GM21825 (cell line): ENCODE measurements around the gene METAP1.
"Not testable (repeated sequence)": the region's sequence is repeated elsewhere in the genome, so short reads cannot be mapped to it uniquely, and the experiment has no call there.

Experiments used
- ATAC-seq: cut with Tn5 transposase; IDR thresholded peaks from one replicate; pipeline ENCODE4 v1.9.1; 2021; ENCODE audit warnings: mild to moderate bottlenecking, moderate library complexity; ENCODE audit not compliant: unreplicated experiment

Gene METAP1

DNA sequence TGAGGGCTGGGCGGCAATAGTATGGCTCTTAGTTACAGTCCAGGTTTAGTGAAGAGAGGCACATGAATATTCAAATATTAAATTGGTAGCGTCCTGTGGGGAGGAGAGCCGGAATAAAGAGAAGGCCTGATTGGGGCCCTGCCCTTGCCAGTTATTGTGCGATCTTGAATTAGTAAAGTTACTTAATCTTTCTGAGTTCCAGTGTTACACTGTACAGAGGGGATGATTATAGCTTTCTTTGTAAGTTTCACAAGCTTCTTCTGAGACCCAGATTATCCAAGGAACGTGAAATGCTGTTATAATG is 1.2 kb downstream of the METAP1 start:
- ATAC-seq: no peak

DNA sequence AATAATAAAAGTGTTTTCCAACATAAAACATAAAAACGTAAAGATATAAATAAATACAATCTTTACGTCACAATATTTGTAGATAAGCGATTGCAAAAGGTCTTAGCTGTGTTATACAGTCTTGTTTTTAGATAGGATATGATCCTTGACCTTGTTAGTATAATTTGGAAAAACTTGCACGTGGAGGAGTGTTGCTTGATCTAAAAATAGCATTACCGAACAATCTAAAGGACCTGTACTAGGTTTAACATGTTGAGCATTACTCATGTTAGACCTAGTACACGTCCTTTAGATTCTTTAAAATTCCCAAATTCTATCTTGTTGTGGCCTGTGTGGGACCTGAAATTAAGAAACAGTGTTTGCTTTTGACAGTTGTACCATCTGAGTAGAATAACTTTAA is 1.6 kb downstream of the METAP1 start:
- no peak for ATAC-seq

DNA sequence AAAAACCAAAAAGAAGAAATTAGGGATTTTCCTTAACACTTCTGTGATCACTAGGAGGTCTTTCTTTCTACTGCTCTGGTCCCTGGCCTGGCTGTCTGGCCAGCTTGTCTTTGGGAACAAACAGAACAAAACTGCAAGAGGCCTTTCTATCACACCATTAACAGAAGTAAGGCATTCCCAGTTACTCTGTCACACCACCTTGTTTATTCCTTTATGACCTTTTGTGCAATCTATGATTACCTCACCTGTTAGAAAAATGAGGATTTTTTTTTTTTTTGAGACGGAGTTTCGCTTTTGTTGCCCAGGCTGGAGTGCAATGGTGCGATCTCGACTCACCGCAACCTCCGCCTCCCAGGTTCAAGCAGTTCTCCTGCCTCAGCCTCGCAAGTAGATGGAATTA is 3.0 kb downstream of the METAP1 start:
- no peak for ATAC-seq

DNA sequence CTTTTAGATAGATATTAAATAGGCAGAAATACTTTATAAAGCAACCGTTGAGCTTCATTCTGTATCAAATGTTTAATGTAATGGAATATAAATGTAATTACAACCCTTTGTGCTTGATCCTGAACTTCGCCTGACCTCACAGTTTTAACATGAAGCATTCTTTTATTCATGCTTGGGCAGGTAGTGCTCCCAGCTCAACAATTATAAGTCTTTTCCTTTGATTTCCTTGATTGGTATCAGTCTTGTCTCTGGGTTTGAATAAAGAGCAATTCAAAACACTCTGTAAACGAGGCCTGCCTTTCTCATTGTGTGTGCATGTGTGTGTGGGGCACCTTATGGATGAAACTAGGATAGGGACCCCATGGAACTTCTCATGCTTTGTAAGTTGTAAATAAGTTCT is 6.8 kb downstream of the METAP1 start:
- ATAC-seq: no peak

DNA sequence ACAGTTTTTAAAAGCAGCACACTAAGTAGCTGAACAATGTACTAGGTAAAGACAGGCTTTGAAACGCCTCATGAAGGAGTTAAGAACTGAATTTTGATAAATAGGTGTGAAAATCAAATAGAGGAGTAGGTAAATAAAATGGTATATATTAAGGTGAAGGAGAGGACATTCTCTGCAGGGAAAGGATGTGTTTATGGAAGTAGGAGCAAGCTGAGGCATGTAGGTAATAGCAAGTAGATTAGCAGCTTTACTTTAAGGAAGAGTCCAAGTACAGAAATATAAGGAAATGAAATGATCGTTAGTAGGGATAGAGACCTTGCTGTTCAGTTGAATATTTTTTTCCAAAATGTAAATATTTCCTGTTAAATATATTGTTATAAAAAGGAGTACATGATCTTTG is 12.5 kb downstream of the METAP1 start:
- no peak for ATAC-seq

DNA sequence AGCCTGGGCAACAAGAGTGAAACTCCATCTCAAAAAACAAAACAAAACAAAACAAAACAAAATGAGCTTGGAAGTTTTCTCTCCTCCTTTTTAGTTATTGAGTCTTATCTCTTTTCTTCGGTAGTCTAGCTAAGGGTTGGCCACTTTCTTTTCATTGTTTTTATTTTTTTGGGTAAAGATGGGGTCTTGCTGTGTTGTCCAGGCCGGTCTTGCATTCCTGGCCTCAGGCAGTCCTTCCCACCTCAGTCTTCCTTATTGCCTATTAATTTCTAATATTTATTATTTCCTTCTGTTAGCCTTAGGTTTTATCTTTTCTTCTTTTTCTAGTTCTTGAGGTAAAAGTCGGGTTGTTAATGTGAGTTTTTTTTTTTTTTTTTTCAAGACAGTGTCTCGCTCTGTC is 16.4 kb downstream of the METAP1 start:
- ATAC-seq: no peak

DNA sequence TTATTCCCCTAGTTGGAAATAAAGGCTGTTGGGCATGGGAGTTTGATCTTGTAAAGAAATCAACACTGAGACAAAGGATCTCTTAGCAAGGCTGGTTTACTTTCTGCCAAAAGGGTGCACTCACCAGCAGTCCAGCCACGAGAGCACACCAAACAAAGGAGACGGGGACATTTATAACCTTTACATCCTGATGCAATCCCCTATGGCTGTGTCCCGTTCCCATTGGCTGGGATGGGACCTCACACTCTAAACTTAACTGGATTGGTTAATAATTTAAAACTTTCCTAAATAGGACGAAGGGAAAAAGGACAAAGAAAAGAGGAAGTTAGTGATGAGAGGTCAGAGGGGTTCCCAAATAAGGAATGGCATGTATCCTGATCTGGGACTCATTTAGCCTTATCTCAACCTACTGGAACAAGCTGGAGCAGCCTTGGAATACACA is 17.9 kb downstream of the METAP1 start:
- no peak for ATAC-seq

DNA sequence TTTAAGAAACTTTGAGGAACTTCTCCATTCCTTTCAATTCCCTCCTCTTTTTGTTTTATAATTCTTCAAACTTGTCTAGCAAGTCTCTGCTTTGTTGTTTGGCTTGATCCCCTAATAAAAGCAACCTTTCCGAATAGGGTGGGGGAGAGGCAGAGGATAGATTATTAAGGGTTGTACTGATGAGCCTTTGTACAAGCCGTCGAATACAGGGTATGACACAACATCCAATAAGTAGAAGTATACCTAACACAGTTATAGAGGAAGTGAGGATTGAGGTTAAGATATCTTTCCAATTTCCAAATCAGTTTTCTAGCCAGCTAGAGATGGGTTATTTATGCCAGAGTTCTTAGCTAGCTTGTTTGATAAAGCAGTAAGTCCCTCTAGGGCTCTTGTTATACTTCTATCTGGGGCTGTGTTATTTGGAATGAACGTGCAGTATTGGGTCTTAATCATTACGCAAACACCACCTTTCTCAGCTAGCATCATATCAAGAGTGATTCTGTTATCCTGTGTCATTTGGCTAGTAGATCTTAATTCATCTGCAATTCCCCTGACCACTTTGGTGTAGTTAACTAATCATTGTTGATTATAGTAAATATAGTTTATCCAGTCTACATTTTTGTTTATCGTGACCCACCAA is 18.5 kb downstream of the METAP1 start:
- no peak for ATAC-seq

DNA sequence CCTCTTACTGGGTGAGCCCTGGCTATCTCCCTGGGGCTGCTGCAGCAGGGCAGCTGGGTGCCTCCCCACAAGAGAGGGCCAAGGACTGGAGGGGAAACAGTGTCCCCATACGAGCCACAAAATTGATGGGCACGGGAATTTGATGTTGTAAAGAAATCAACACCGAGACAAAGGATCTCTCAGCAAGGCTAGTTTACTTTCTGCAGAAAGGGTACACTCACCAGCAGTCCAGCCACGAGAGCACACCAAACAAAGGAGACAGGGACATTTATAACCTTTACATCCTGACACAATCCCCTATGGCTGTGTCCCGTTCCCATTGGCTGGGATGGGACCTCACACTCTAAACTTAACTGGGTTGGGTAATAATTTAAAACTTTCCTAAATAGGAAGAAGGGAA is 25.9 kb downstream of the METAP1 start:
- no peak for ATAC-seq

DNA sequence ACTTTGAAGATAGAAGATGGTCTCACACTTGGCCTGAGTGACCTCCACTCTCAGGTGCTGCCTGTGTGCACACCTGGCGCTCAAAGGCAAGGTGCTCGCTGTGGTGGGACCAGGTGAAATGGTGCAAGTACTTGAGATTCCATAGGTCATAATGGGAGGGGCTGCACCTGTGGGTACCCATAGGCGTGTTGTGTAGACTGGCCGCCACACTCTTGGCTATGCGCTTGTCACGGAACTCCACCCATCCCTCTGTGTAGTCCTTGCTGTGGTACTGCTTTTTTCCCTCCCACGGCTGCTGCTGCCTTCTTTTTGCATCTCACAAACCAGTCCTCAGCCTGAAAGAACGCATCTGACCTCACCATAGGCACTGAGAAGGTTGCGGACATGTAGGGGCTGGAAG is 27.0 kb downstream of the METAP1 start:
- ATAC-seq: no peak

DNA sequence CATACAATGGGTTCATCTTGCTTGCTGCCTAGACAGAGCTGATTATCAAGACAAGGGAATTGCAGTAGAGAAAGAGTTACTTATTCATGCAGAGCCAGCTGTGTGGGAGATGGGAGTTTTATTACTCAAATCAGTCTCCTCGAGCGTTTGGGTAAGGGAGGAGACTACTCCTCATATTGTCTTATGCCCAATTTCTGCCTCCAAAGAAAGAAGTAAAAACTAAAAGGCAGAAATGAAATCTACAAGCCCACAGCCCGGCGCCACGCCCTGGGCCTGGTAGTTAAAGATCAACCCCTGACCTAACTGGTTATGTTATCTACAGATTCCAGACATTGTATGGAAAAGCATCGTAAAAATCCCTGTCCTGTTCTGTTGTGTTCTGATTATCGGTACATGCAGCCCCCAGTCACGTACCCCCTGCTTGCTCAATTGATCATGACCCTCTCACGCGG is 28.3 kb downstream of the METAP1 start:
- not testable (repeated sequence) for ATAC-seq

DNA sequence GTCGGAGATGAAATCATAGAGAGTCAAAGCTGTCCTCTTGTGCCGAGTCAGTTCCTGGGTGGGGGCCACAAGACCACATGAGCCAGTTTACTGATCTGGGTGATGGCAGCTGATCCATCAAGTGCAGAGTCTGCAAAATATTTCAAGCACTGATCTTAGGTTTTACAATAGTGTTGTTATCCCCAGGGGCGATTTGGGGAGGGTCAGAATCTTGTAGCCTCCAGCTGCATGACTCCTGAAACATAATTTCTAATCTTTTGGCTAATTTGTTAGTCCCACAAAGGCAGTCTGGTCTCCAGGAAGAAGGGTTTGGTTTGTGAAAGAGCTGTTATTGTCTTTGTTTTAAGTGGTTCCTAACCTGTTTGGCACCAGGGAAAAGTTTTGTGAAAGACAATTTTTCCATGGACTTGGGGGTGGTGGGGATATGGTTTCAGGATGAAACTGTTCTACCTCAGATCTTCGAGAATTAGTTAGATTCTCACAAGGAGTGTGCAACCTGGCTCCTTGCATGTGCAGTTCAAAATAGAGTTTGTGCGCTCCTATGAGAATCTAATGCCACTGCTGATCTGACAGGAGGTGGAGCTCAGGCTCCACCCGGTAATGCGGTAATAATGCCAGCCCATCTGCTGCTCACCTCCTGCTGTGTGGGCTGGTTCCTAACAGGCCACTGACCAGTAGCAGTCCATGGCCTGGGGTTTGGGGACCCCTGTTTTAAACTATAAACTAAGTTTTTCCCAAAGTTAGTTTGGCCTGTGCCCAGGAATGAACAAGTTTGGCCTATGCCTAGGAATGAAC is 29.2 kb downstream of the METAP1 start:
- ATAC-seq: no peak

DNA sequence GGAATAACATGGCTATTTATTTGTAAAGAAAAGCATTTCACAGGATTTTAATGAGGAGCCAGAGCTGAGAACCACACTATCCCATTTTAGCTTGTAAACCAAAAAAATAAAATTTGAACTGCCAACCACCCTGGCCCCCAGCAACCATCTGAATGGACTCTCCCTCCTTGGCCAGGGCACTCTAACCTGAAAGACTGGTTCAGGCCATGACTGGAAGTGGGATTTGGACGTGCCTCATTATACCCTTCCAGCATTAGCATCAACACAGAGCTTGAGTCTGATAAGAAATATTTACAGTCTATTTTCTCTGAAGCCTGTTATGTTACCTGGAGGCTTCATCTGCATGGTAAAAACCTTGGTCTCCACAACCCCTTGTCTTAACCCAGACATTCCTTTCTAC is 30.0 kb downstream of the METAP1 start:
- no peak for ATAC-seq

DNA sequence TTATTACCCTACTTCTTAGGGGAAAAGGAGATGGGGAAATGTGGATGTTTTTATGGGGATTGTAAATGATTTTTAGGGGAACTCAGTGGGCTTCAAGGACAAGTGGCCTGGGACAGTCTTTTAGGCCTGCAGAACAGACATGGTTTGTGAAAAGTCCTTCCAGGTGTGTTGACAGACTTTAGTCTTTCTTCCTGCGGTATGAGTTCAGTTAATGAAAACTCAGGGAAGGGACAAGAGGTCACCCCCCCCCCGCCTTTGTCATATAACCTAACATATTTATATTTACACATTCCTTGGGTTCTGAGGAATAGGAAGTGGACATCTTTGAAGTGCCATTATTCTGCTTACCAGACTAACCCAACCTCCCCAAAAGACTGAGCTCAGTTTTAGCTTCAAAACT is 31.8 kb downstream of the METAP1 start:
- ATAC-seq: no peak

DNA sequence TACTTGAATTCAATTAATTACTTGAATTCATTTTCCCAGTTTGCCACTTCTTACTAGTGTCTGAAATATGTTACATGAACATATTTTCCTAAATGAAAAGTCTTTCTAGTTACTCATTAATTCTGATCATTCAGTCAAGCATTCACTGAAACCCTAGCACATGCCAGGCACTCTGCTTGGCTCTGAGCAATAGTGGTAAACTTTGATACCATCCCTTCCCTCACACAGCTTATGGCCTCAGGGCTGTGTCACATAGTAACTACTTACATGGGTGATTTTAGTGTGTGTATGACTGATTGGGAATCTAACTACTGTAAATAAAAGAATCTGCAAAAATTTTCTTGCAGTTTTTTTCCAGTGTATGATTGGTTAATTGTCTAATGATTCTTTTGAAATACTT is 32.7 kb downstream of the METAP1 start:
- peak; percentile 67 for ATAC-seq

DNA sequence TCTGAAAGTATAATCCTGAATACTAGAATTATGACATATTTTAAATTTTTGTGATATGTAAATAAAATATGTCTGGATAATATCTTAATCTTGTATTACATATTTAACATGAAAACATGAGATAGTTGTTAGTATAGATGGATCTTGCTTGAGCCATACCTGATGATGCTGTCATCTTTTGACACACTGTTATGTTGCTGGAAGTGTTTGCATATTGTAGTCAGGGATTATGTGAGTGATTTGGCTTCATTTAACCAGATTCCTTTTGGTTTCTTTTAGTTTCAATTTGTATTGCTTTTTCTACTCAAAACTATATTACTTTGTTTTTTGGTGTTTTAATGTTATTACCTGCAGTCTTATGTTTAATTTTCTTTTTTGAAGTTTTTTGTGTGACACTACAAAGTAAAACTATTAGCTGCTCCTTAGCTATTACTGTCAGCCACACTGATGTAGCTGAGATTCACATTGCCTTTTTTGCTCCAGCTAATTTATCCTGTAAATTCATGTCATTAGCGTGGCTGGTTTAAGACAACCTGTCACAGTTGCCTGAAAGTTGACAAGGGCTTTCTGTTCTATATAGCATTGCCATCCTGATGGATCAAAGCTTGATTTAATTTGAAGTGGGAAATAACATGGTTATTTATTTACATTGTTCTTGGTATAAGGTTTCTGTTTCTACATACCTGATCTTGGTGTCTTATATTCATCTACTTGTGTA is 33.7 kb downstream of the METAP1 start:
- ATAC-seq: no peak

DNA sequence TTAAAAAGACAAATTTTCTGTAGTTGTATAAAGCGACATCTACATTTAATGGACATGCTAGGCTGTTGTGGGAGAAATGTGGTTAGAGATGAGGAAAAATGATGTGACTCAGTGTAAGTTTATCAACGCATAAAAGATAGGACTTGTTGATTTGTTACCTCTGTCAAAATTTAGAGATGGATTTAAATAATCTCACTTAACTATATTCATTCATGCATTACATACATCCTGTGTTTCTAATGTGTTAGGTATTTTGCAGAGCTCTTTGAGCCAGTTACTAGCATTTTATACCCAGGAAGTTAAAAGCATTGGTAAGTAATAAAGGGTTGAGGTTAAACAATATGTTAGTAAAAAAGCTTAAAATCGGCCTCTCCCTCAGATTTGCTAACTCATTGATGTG is 34.3 kb downstream of the METAP1 start:
- ATAC-seq: no peak

DNA sequence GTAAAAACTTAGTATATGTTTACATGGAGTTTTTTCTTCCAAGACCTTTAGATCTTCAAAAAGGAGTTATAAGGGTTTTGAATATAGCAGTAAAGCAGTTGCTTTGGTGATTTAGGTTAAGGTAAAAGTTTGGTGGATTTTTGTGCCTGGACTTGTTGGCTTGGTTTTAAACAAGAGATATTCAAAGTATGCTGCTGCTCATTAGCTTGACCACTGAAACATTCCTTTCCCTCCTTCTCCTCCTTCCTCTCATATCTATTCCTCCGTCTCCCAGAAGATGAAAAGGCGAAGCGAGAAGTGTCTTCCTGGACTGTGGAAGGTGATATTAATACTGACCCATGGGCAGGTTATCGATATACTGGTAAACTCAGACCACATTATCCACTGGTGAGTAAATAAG is 38.4 kb downstream of the METAP1 start:
- ATAC-seq: no peak

DNA sequence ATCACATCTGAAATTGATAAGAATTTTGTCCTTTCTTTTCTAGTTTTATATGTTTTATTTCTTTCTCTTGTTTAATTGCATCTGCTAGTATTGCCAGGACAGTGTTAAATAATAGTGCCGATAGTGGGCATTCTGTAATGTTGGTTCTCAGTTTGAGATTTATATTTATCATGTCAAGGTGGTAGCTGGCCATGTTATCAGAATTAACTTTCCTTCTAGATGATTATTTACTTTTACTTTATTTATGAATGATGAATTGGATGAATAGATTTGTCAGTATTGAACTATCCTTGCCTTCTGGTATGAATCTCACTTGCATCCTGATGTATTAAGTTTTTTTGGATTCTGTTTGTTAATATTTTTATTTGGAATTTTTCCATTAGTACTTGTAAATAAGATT is 42.7 kb downstream of the METAP1 start:
- no peak for ATAC-seq

DNA sequence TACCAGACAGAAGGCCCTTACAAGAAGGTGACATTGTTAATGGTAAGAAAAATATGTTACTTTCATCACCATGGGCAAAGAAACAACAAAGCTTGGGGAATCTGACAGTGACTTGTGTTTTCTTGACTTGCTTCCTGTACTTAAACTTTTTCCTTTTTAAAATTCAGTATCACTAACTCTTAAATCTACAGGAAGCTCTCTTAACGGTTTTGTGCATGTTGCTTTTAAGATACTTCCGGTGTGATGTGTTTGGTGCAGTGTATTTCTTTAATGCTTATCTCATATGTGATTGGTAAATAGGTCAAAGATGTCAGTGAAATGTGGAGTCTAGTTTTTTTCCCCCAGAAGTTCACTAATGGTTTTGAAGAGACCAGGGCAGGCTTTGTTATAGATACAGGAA is 47.8 kb downstream of the METAP1 start:
- ATAC-seq: no peak

DNA sequence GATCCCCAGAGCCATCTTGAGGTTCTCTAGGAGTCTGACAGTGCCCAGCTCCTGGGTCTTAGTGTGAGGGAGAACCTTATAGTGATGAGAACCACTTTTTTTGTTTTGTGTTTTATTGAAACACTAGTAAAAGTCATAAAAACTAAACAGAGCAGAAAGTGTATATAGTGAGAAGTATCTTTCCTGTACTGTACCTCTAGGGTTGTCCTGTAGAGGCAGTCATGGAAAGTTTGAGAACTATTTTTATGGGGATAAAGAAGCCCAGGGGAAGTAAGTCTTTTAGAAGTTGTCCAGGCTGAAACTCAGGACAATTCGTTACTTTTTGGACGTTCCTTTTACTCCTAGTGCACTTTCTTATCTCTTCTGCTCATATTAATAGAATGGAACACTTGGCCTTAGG is 52.2 kb downstream of the METAP1 start:
- ATAC-seq: no peak

DNA sequence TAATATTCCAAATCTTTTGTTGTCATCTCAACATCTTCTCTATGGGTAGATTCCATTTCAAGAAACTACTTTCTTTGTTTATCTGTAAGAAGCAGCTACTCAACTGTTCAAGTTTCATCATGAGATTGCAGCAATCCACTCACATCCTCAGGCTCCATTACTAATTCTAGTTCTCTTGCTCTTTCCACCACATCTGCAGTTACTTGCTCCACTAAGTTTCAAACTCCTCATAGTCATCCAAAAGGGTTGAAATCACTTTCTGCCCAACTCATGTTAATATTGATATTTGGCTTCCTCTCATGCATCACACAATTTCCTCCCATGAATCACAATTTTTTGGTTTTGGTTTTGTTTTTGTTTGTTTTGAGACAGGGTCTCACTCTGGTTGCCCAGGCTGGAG is 57.4 kb downstream of the METAP1 start:
- no peak for ATAC-seq
